Mucosa of stomach (tissue), 1 donor: ENCODE data around the gene ADGRG3.

Experiments used
- H3K27me3 ChIP-seq: one replicate; pipeline ENCODE4 v1.7.0; 2013; ENCODE audit warnings: mild to moderate bottlenecking, low read length; ENCODE audit not compliant: control insufficient read depth, insufficient read depth
- H3K36me3 ChIP-seq: one replicate; pipeline ENCODE4 v1.7.0; 2013; ENCODE audit warnings: low read length; ENCODE audit not compliant: control insufficient read depth, insufficient read depth
- H3K4me1 ChIP-seq: one replicate; pipeline ENCODE4 v1.7.0; 2013; ENCODE audit warnings: mild to moderate bottlenecking, low read length; ENCODE audit not compliant: control insufficient read depth, insufficient read depth
- H3K4me3 ChIP-seq: one replicate; pipeline ENCODE4 v1.7.0; 2013; ENCODE audit warnings: low read length
- H3K9ac ChIP-seq: one replicate; pipeline ENCODE4 v1.7.0; 2013; ENCODE audit warnings: mild to moderate bottlenecking, low read length, moderate library complexity
- H3K9me3 ChIP-seq: one replicate; pipeline ENCODE4 v1.7.0; 2013; ENCODE audit warnings: mild to moderate bottlenecking, low read length, moderate library complexity; ENCODE audit not compliant: control insufficient read depth
- donor health status: Pancreatic carcinoma.

The ADGRG3 gene

GRCh38 chr16:57720142-57720575, 52.1 kb downstream of the ADGRG3 start:
- Histone ChIP-seq H3K27me3 (no peaks in the 10 kb centered on the region), H3K9me3 (no peaks in the 10 kb centered on the region), H3K9ac (no peak overlapping the region), H3K36me3 (no peaks in the 10 kb centered on the region), H3K4me3 (no peak overlapping the region), H3K4me1 (no peaks in the 10 kb centered on the region)

GRCh38 chr16:57721356-57722209, 53.5 kb downstream of the ADGRG3 start:
- no peak overlapping the region for H3K4me3 ChIP-seq
- H3K9me3 ChIP-seq: no peaks in the 10 kb centered on the region
- no peaks in the 10 kb centered on the region for H3K27me3 ChIP-seq
- H3K4me1 ChIP-seq: no peaks in the 10 kb centered on the region
- H3K9ac ChIP-seq: no peak overlapping the region
- no peaks in the 10 kb centered on the region for H3K36me3 ChIP-seq

GRCh38 chr16:57722210-57722499, 54.0 kb downstream of the ADGRG3 start:
- H3K9me3 ChIP-seq: no peaks in the 10 kb centered on the region
- no peaks in the 10 kb centered on the region for H3K27me3 ChIP-seq
- H3K4me1 ChIP-seq: no peaks in the 10 kb centered on the region
- H3K9ac ChIP-seq: no peak overlapping the region
- no peak overlapping the region for H3K4me3 ChIP-seq
- no peaks in the 10 kb centered on the region for H3K36me3 ChIP-seq

GRCh38 chr16:57722651-57723050, 54.5 kb downstream of the ADGRG3 start:
- H3K36me3 ChIP-seq: no peaks in the 10 kb centered on the region
- no peak overlapping the region for H3K9ac ChIP-seq

DNA sequence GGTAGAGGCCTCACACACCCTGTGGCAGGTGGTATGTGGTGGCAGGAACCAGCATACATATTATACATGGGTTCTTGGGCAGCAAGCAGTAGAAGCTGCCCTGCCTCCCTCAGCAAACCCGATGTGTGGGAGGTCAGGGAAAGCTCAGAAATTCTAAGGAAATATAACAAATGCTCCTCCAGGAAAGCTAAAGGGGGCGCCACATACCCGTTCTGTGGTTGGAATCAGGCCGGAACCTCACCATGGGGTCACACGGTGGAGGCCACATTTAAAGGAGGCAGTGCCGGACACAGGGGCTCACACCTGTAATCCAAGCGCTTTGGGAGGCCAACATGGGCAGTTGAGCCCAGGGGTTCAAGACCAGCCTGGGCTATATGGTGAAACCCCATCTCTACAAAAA, 55.1 kb downstream of the ADGRG3 start:
- Histone ChIP-seq H3K4me3 (no peak overlapping the region), H3K9me3 (no peaks in the 10 kb centered on the region), H3K9ac (no peak overlapping the region), H3K27me3 (no peaks in the 10 kb centered on the region), H3K36me3 (no peaks in the 10 kb centered on the region), H3K4me1 (no peaks in the 10 kb centered on the region)

More at GRCh38 chr16:57722651-57723050, 54.5 kb downstream of the ADGRG3 start:
- Histone ChIP-seq H3K4me1 (no peaks in the 10 kb centered on the region), H3K4me3 (no peak overlapping the region), H3K27me3 (no peaks in the 10 kb centered on the region), H3K9me3 (no peaks in the 10 kb centered on the region)

DNA sequence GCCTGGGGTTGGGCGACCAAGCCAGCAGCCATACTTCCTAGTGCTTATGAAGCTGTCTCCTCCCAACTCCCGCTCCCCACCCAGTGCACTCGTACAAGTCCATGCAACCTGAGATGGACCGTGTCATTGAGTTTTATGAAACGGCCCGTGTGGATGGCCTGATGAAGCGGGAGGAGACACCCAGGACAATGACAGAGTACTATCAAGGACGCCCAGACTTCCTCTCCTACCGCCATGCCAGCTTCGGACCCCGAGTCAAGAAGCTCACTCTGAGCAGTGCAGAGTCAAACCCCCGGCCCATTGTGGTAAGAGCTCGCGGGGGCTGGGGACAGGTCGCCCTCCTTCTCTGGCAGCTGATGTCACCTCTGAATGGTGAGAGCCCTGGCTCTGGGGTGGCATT, 56.4 kb downstream of the ADGRG3 start:
- H3K9ac ChIP-seq: no peak overlapping the region
- H3K36me3 ChIP-seq: no peaks in the 10 kb centered on the region
- no peaks in the 10 kb centered on the region for H3K9me3 ChIP-seq
- no peaks in the 10 kb centered on the region for H3K27me3 ChIP-seq
- H3K4me3 ChIP-seq: no peak overlapping the region
- no peaks in the 10 kb centered on the region for H3K4me1 ChIP-seq

DNA sequence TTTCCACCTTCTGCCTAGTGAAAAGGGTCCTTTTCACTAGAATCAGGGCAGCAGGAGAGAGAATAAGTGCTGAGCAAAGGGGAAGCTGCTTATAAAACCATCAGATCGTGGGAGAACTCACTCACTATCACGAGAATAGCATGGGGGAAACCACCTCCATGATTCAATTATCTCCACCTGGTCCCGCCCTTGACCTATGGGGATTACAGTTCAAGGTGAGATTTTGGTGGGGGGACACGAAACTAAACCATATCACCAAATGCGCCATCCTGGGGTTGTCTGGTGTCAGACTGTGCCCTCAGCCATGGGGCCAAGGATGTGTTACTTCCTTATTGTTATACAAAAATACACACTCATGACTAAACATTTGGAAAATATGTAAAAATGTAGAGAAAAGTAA, 57.0 kb downstream of the ADGRG3 start:
- Histone ChIP-seq H3K27me3 (no peaks in the 10 kb centered on the region), H3K9me3 (no peaks in the 10 kb centered on the region), H3K9ac (no peak overlapping the region), H3K4me1 (no peaks in the 10 kb centered on the region), H3K4me3 (no peak overlapping the region), H3K36me3 (no peaks in the 10 kb centered on the region)

DNA sequence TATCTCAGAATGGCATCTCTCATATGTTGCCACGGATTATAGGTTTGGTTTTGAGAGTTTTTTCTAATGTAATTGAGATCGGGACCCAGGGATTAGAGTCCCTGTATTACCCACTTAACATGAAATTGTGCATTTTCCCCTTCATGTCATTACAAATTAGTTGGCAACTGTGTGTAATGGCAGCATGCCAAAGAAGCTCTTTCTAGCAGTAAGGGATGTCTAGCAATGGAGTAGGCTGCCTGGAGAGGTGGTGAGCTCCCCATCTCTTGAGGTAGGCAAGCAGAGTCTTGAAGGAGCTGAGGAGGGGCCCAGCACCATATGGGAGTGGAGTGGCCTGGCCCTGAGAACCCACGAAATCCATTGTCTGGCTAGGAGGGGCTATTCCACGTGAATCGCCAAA, 57.4 kb downstream of the ADGRG3 start:
- H3K27me3 ChIP-seq: no peaks in the 10 kb centered on the region
- H3K4me3 ChIP-seq: no peak overlapping the region
- H3K36me3 ChIP-seq: no peaks in the 10 kb centered on the region
- H3K9ac ChIP-seq: no peak overlapping the region
- H3K4me1 ChIP-seq: no peaks in the 10 kb centered on the region
- no peaks in the 10 kb centered on the region for H3K9me3 ChIP-seq

GRCh38 chr16:57725976-57726375, 57.9 kb downstream of the ADGRG3 start:
- Histone ChIP-seq H3K9me3 (no peaks in the 10 kb centered on the region), H3K4me1 (no peaks in the 10 kb centered on the region), H3K4me3 (no peak overlapping the region), H3K36me3 (no peaks in the 10 kb centered on the region), H3K9ac (no peak overlapping the region), H3K27me3 (no peaks in the 10 kb centered on the region)

- Histone ChIP-seq H3K4me3 (no peak overlapping the region), H3K9ac (no peak overlapping the region), H3K4me1 (no peaks in the 10 kb centered on the region), H3K36me3 (no peaks in the 10 kb centered on the region), H3K9me3 (no peaks in the 10 kb centered on the region), H3K27me3 (no peaks in the 10 kb centered on the region)
Observed at GRCh38 chr16:57726433-57726947, 58.4 kb downstream of the ADGRG3 start.

- Histone ChIP-seq H3K4me1 (no peaks in the 10 kb centered on the region), H3K27me3 (no peaks in the 10 kb centered on the region), H3K9ac (no peak overlapping the region), H3K9me3 (no peaks in the 10 kb centered on the region), H3K4me3 (no peak overlapping the region), H3K36me3 (no peaks in the 10 kb centered on the region)
Observed at GRCh38 chr16:57727610-57728009, 59.5 kb downstream of the ADGRG3 start.

DNA sequence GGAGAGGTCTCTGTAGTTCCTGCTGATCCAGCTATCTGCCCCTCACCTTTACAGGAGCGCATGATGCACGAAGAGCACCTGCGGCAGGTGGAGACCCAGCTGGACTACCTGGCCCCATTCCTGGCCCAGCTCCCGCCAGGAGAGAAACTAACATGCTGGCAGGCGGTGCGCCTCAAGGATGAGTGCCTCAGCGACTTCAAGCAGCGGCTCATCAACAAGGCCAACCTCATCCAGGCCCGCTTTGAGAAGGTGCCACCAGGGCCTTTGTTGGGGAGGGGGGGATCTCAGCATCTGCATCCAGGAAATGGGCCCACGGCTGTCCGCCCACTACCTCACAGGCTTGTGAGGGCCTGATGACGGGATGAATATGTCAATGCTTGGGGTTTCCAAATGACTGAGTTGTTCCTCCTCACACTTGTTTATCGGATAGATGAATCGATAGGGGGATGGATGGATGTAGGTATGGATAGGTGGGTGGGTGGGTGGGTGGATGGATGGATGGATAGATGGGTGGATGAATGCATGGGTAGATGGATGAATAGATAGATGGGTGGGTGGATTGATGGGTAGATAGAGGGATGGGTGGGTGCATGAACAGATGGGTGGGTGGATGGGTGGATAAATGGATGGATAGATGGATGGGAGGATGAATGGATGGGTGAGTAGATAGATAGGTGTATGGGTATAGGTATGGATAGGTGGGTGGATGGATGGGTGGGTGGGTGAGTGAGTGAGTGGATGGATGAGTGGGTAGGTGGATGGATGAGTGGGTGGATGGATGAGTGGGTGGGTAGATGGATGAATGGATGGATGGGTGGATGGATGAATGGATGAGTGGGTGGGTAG, 60.5 kb downstream of the ADGRG3 start:
- no peaks in the 10 kb centered on the region for H3K4me1 ChIP-seq
- H3K4me3 ChIP-seq: no peak overlapping the region
- H3K36me3 ChIP-seq: no peaks in the 10 kb centered on the region

More for the DNA sequence above, 60.5 kb downstream of the ADGRG3 start:
- Histone ChIP-seq H3K9me3 (no peaks in the 10 kb centered on the region), H3K27me3 (no peaks in the 10 kb centered on the region), H3K9ac (no peak overlapping the region)
